SU-DHL-6 (cell line): ENCODE data around the gene DUSP6.

Experiments used
- CTCF ChIP-seq: fragments of 200-600 bp; sonication (generic); IDR thresholded peaks from one replicate; pipeline ENCODE4 v1.5.1; 2017; ENCODE audit warnings: antibody characterized with exemption, mild to moderate bottlenecking, low read length, moderate library complexity; ENCODE audit not compliant: insufficient read depth, poor library complexity, severe bottlenecking
- EZH2phosphoT487 ChIP-seq: fragments of 200-600 bp; sonication (generic), shearing (Covaris generic); conservative IDR thresholded peaks from 2 replicates; pipeline ENCODE4 v1.6.1; 2018; ENCODE audit warnings: mild to moderate bottlenecking, antibody characterized with exemption, low read length, moderate library complexity, mixed read lengths

GRCh38 chr12:89323568-89324218 is 28.6 kb downstream of the DUSP6 start:
- TF ChIP-seq CTCF (no peak), EZH2phosphoT487 (no peak)
